Measurements from ENCODE around the gene HTR4.

The HTR4 gene

GRCh38 chr5:148626081-148626613 lies 28.2 kb downstream of the HTR4 start:
- H3K4me3 ChIP-seq (ENCODE audit: low read length) = no peak overlapping the region
- no peak for TF ChIP-seq CTCF (conservative IDR thresholded peaks at IDR 0.05; ENCODE audit: low read length)
- no peak for DNase-seq (ENCODE audit: low read depth)

GRCh38 chr5:148625250-148625649 lies 29.1 kb downstream of the HTR4 start:
- H3K4me3 ChIP-seq (ENCODE audit: low read length) = no peak overlapping the region
- DNase-seq (ENCODE audit: low read depth) = no peak
- TF ChIP-seq CTCF (conservative IDR thresholded peaks at IDR 0.05; ENCODE audit: low read length) = no peak

- no peak for TF ChIP-seq CTCF (conservative IDR thresholded peaks at IDR 0.05; ENCODE audit: low read length)
- no peak for DNase-seq (ENCODE audit: low read depth)
- H3K4me3 ChIP-seq (ENCODE audit: low read length) = no peak overlapping the region
These were observed 30.6 kb downstream of the HTR4 start for GRCh38 chr5:148623741-148624140.

- no peak overlapping the region for H3K4me3 ChIP-seq (ENCODE audit: low read length)
- TF ChIP-seq CTCF (conservative IDR thresholded peaks at IDR 0.05; ENCODE audit: low read length) = no peak
- no peak for DNase-seq (ENCODE audit: low read depth)
These were observed 31.2 kb downstream of the HTR4 start for GRCh38 chr5:148623101-148623500.

DNA sequence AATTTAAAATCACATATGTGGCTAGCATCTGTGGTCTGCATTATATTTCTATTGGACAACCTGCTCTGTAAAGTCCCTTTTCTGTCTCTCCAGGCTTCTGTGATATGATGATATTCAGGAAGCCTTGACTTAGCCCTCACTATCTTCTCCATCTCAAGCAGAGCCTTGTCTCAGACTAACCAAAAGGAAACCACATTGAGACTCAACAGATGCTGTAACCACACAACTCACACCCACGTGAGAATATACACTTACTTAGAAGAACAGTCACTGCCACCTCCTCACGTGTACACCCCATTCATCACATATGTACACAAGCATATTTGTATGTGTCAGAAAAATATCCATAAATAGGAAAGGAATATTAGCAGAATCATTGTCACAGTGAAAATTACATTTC lies 33.6 kb downstream of the HTR4 start:
- H3K4me3 ChIP-seq (ENCODE audit: low read length) = no peak overlapping the region
- TF ChIP-seq CTCF (conservative IDR thresholded peaks at IDR 0.05; ENCODE audit: low read length) = no peak
- DNase-seq (ENCODE audit: low read depth) = no peak

- no peak for TF ChIP-seq CTCF (conservative IDR thresholded peaks at IDR 0.05; ENCODE audit: low read length)
- no peak for DNase-seq (ENCODE audit: low read depth)
- H3K4me3 ChIP-seq (ENCODE audit: low read length) = no peak overlapping the region
These were observed 34.2 kb downstream of the HTR4 start for GRCh38 chr5:148620091-148620490.

GRCh38 chr5:148619484-148619883 lies 34.8 kb downstream of the HTR4 start:
- no peak for TF ChIP-seq CTCF (conservative IDR thresholded peaks at IDR 0.05; ENCODE audit: low read length)
- no peak for DNase-seq (ENCODE audit: low read depth)
- H3K4me3 ChIP-seq (ENCODE audit: low read length) = no peak overlapping the region

Data from AG10803 (cell line).